ENCODE results near the gene SLC25A39. TPM values are rescaled to one million over a fixed set of nuclear protein-coding genes. Genes with fewer than 3 reads are reported as not detected.

Gene SLC25A39
- total RNA-seq, 2 donors from 2014 or later, result 115 to 267 TPM

DNA sequence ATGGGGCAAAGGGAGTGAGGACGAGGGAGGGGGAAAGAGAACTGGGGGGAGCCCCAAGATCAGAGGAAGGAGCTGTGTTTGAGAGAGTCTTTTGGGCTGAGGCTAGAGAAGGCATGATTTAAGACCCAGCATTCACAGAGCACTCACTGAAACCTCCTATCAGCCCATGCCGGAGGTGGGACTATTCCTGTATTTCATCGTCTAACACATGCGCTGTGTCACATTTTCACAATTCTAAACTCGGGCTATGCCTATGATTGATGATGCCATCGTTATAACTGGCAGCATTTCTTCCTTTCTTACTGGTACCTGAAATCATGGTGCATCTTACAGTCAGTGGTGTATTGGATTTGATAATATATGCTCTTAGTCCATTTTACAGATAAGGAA is 35.5 kb upstream of the SLC25A39 start:
- no peak overlapping the region for H3K27ac ChIP-seq
- no peak overlapping the region for H3K9ac ChIP-seq (ENCODE audit: low read depth in 2 of 2, low read length in 2 of 2)
- H3K27me3 ChIP-seq, result peaks cover 12% of the 10 kb centered on the region
- H3K36me3 ChIP-seq, result no peaks in the 10 kb centered on the region
- no peaks in the 10 kb centered on the region for H3K4me1 ChIP-seq
- intact Hi-C loops (cut with DNase I), result no loop called here
- H3K9me3 ChIP-seq, result no peaks in the 10 kb centered on the region
- no peak overlapping the region for H3K4me3 ChIP-seq
- DNase-seq, result no peak
- TF ChIP-seq CTCF (IDR thresholded peaks at IDR 0.05), result no peak

GRCh38 chr17:44359458-44360143 is 35.0 kb upstream of the SLC25A39 start:
- Histone ChIP-seq H3K27ac (no peak overlapping the region), H3K4me1 (no peaks in the 10 kb centered on the region), H3K9ac (ENCODE audit: low read depth in 2 of 2, low read length in 2 of 2) (no peak overlapping the region), H3K36me3 (no peaks in the 10 kb centered on the region), H3K9me3 (no peaks in the 10 kb centered on the region), H3K4me3 (no peak overlapping the region), H3K27me3 (peaks cover 12% of the 10 kb centered on the region)
- TF ChIP-seq CTCF (IDR thresholded peaks at IDR 0.05), result no peak
- intact Hi-C loops (cut with DNase I), result no loop called here
- no peak for DNase-seq

- H3K9ac ChIP-seq (ENCODE audit: low read depth in 2 of 2, low read length in 2 of 2), result no peak overlapping the region
- intact Hi-C loops (cut with DNase I), result no loop called here
- no peaks in the 10 kb centered on the region for H3K9me3 ChIP-seq
- no peaks in the 10 kb centered on the region for H3K4me1 ChIP-seq
- no peaks in the 10 kb centered on the region for H3K36me3 ChIP-seq
- H3K27me3 ChIP-seq, result peaks cover 12% of the 10 kb centered on the region
- no peak overlapping the region for H3K27ac ChIP-seq
- no peak for DNase-seq
- TF ChIP-seq CTCF (IDR thresholded peaks at IDR 0.05), result no peak
- no peak overlapping the region for H3K4me3 ChIP-seq
Observed at GRCh38 chr17:44359006-44359405, 34.4 kb upstream of the SLC25A39 start.

DNA sequence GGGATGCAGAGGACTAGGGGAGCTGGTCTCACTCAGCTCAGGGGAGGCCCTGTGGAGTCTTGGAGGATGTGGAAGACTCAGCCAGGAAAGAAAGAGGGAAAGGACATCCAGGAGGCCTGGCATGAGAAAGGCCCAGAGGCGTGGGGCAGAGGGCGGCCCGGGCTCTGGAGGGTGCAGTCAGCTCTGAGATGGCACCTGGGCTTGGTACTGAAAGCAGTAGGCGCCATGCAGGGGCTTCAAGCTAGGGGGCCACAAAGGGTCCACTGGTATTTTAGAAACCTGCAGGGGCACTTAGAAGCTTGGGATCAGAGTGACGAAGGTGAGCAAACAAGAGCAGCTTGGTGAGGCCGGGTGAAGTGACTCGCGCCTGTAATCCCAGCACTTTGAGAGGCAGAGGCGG is 33.4 kb upstream of the SLC25A39 start:
- H3K4me3 ChIP-seq, result no peak overlapping the region
- H3K4me1 ChIP-seq, result no peaks in the 10 kb centered on the region
- H3K27me3 ChIP-seq, result peaks cover 11% of the 10 kb centered on the region
- no peak overlapping the region for H3K9ac ChIP-seq (ENCODE audit: low read depth in 2 of 2, low read length in 2 of 2)
- H3K36me3 ChIP-seq, result no peaks in the 10 kb centered on the region
- no peak for DNase-seq
- TF ChIP-seq CTCF (IDR thresholded peaks at IDR 0.05), result no peak
- H3K27ac ChIP-seq, result no peak overlapping the region
- H3K9me3 ChIP-seq, result no peaks in the 10 kb centered on the region
- intact Hi-C loops (cut with DNase I), result no loop called here

DNA sequence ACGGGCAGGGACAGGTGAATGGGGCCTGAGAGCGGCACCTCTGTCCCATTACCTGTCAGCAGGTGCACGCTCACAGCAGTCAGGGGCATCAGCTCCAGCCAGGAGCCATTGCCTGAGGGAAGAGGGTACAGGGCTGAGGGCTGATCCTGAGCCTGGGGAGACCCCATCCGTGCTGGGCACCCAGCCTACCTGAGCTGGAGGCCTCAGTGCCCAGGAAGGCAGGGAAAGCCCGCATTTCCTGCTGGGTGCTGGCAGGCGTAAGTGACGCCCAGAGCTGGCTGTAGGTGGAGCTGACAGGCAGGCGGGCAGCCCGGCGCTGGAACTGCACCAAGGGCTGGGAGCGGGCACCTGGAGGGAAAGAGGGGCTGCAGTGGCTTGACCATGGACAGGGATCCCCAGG is 31.6 kb upstream of the SLC25A39 start:
- no peak for TF ChIP-seq CTCF (IDR thresholded peaks at IDR 0.05)
- Histone ChIP-seq H3K27me3 (no peaks in the 10 kb centered on the region), H3K9ac (ENCODE audit: low read depth in 2 of 2, low read length in 2 of 2) (no peak overlapping the region), H3K9me3 (no peaks in the 10 kb centered on the region), H3K27ac (no peak overlapping the region), H3K4me3 (no peak overlapping the region), H3K4me1 (no peaks in the 10 kb centered on the region), H3K36me3 (peaks cover 5% of the 10 kb centered on the region)
- DNase-seq, result no peak
- intact Hi-C loops (cut with DNase I), result no loop called here

Measured in colonic mucosa (tissue), 4 donors.